HEK293 (cell line): ENCODE results near the gene SNAPIN.
A peak's percentile ranks its signal among the peaks of the same experiment; 100 is the strongest.

Source experiments
- CTCF ChIA-PET: fragments of 350-600 bp; formaldehyde crosslinking; extraction: SDS; loops from one replicate; lab custom pipeline; 2021; ENCODE audit warnings: antibody characterized with exemption; lab: Yijun Ruan, JAX
- POLR2A ChIA-PET: fragments of 300-600 bp; formaldehyde crosslinking; extraction: SDS; loops from one replicate; lab custom pipeline; 2020; ENCODE audit warnings: antibody characterized with exemption, inconsistent platforms; lab: Yijun Ruan, JAX
- H3K27ac ChIP-seq: fragments of 200-500 bp; sonication (Bioruptor generic); 2 replicates; pipeline ENCODE4 v1.5.1; 2014; ENCODE audit warnings: low read depth, low read length, control low read depth, inconsistent platforms; ENCODE audit errors: extremely low read depth
- H3K36me3 ChIP-seq, 2 experiments: fragments of 200-500 bp in 1 of 2; sonication (Bioruptor generic) in 1 of 2; 1 replicate in 1 of 2; 2 replicates in 1 of 2; pipeline ENCODE4 v1.5.1; 2014 to 2017; ENCODE audit warnings: inconsistent platforms in 2 of 2, low read length in 2 of 2; ENCODE audit not compliant: control insufficient read depth in 2 of 2, insufficient read depth in 1 of 2
- H3K4me1 ChIP-seq: fragments of 200-500 bp; sonication (Bioruptor generic); 2 replicates; pipeline ENCODE4 v1.5.1; 2014; ENCODE audit warnings: mild to moderate bottlenecking, low read length, inconsistent platforms; ENCODE audit not compliant: control insufficient read depth, insufficient read depth
- H3K4me3 ChIP-seq: 2 replicates; pipeline ENCODE4 v1.5.1; 2011; ENCODE audit warnings: low read depth, mild to moderate bottlenecking, control low read depth, low read length, moderate library complexity
- H3K9me3 ChIP-seq: fragments of 200-500 bp; sonication (Bioruptor generic); 2 replicates; pipeline ENCODE4 v1.5.1; 2014; ENCODE audit warnings: low read depth, low read length, inconsistent platforms; ENCODE audit not compliant: control insufficient read depth, insufficient read depth
- EGR2 ChIP-seq: fragments of 450-650 bp; formaldehyde crosslinking; IDR thresholded peaks from 2 replicates; pipeline ENCODE4 v1.5.1; 2016; ENCODE audit warnings: low read depth, missing biosample characterization, missing genetic modification characterization
- PRDM1 ChIP-seq: fragments of 450-650 bp; formaldehyde crosslinking; IDR thresholded peaks from 2 replicates; pipeline ENCODE4; 2016; ENCODE audit warnings: missing biosample characterization, missing genetic modification characterization
- PRDM10 ChIP-seq: fragments of 450-650 bp; formaldehyde crosslinking; IDR thresholded peaks from 2 replicates; pipeline ENCODE4 v1.5.1; 2016; ENCODE audit warnings: missing biosample characterization, missing genetic modification characterization
- REST ChIP-seq: fragments of 450-650 bp; formaldehyde crosslinking; IDR thresholded peaks from 2 replicates; pipeline ENCODE4 v1.5.1; 2016; ENCODE audit warnings: missing biosample characterization, missing genetic modification characterization
- TCF7L2 ChIP-seq: IDR thresholded peaks from 2 replicates; pipeline ENCODE4 v1.6.1; 2011; ENCODE audit warnings: low read depth, mild to moderate bottlenecking, inconsistent platforms, low read length, moderate library complexity, borderline replicate concordance
- ZBTB17 ChIP-seq: fragments of 450-650 bp; formaldehyde crosslinking; IDR thresholded peaks from 2 replicates; pipeline ENCODE4 v1.5.1; 2016; ENCODE audit warnings: missing biosample characterization, missing genetic modification characterization
- ZBTB48 ChIP-seq: fragments of 450-650 bp; formaldehyde crosslinking; IDR thresholded peaks from 2 replicates; pipeline ENCODE4 v1.5.1; 2016; ENCODE audit warnings: missing biosample characterization, missing genetic modification characterization
- ZNF16 ChIP-seq: fragments of 450-650 bp; formaldehyde crosslinking; IDR thresholded peaks from 2 replicates; pipeline ENCODE4 v1.5.1; 2016; ENCODE audit warnings: low read depth, missing biosample characterization, missing genetic modification characterization
- ZNF324 ChIP-seq: fragments of 450-650 bp; formaldehyde crosslinking; IDR thresholded peaks from 2 replicates; pipeline ENCODE4 v1.5.1; 2016; ENCODE audit warnings: missing biosample characterization, missing genetic modification characterization
- ZNF416 ChIP-seq: fragments of 450-650 bp; formaldehyde crosslinking; IDR thresholded peaks from 2 replicates; pipeline ENCODE4 v1.5.1; 2016; ENCODE audit warnings: missing biosample characterization, missing genetic modification characterization
- ZNF600 ChIP-seq: fragments of 450-650 bp; formaldehyde crosslinking; IDR thresholded peaks from 2 replicates; pipeline ENCODE4 v1.5.1; 2016; ENCODE audit warnings: missing biosample characterization, missing genetic modification characterization
- ZNF610 ChIP-seq: fragments of 450-650 bp; formaldehyde crosslinking; IDR thresholded peaks from 2 replicates; pipeline ENCODE4 v1.5.1; 2016; ENCODE audit warnings: missing biosample characterization, missing genetic modification characterization, borderline replicate concordance
- ZNF654 ChIP-seq: fragments of 450-650 bp; formaldehyde crosslinking; IDR thresholded peaks from 2 replicates; pipeline ENCODE4 v1.5.1; 2016; ENCODE audit warnings: low read depth, missing biosample characterization, missing genetic modification characterization

Gene SNAPIN

GRCh38 chr1:153651771-153652170 is 6.7 kb upstream of the SNAPIN start:
- Histone ChIP-seq H3K4me1 (no peaks in the 10 kb centered on the region), H3K9me3 (no peaks in the 10 kb centered on the region), H3K27ac (no peak overlapping the region), H3K36me3 (peaks cover 0 to 7% of the 10 kb centered on the region in 2 experiments; a peak in 1 of 3 replicates), H3K4me3 (no peak overlapping the region)
- ChIA-PET POLR2A (interaction anchor here (0.6 to 2.2 kb wide), 5 partner anchors 8 to 114 kb away, joined by 3 to 9 read pairs (median 4); partner anchors contain the start of genes S100A1 and S100A13), CTCF (no interaction called here)
- TF ChIP-seq ZNF416 (tag by site-specific recombination) (no peak), ZNF610 (tag by site-specific recombination) (no peak), ZBTB17 (peak; percentile 83), ZNF324 (tag by site-specific recombination) (no peak), EGR2 (tag by site-specific recombination) (no peak), ZNF600 (tag by site-specific recombination) (0 out of 2 replicates have a peak, but pooled peaks have one; percentile 46)

DNA sequence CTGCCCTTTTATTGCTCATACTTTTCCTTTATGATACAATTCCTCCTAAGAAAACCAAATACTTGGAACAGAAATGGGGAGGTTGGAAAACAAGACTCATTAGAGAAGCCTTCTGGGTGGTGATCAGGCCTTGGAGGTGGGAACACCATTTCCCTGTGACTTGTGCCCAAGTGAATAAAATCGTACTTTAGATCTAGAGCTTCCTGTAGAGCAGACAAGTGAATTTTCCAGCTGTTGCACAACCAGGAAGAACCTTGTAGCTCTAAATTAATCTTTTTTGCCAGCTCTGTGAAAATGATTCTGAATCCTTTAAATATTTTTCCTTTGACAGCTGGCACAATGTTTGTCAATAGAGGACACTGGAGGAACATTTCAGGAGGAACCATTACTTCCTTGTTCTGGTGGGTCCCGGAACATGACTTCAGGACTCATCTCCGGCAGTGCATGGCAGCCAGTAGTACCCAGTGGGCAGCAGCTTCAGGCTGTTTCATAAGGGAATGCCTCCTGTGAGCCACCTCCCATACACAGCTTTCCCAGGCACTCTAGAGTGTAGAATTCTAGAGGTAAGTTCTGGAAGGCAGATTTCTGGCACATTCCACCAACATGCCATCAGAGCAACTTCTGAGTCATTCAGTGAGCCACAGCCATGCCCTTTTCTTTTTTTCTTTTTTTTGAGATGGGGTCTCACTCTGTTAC is 5.5 kb upstream of the SNAPIN start:
- POLR2A ChIA-PET: interaction anchor here (0.6 to 2.2 kb wide), 6 partner anchors 9 to 39 kb away, joined by 3 to 9 read pairs (median 4); partner anchors contain the start of genes CHTOP, S100A1 and S100A13
- Histone ChIP-seq H3K36me3 (no peaks in the 10 kb centered on the region), H3K27ac (no peak overlapping the region), H3K4me3 (no peak overlapping the region), H3K9me3 (no peaks in the 10 kb centered on the region), H3K4me1 (no peaks in the 10 kb centered on the region)
- TF ChIP-seq ZNF654 (no peak), REST (tag by site-specific recombination) (no peak)
- CTCF ChIA-PET: interaction anchor here (1.2 kb wide), 2 partner anchors 25 to 144 kb away, joined by 3 read pairs; partner anchors contain the start of gene S100A13

DNA sequence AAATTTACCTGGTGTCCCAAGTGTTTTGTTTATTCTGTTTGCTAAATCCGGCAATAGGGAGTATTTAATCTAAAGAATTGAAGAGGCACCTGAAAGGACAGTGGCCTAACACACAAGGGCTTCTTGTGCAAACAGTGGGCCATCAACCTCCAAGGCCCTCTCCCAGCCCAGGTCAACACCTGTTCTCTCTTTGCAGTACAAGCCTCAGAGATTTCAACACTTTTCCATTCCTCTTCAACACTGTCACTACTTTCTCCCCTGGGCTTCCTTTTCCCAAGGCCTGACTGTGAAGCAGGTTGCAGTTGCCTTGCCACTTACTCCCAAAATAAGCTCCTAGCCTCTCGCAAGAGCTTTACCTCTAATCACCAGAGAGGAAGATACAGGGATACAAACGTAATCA is 3.2 kb upstream of the SNAPIN start:
- no peak overlapping the region for H3K4me3 ChIP-seq
- H3K36me3 ChIP-seq: peaks cover 1 to 10% of the 10 kb centered on the region in 2 experiments; a peak in 2 of 3 replicates
- no peak for TF ChIP-seq ZNF16 (tag by site-specific recombination)
- peak; percentile 51; the same call in 1 of the 2 replicates for TF ChIP-seq PRDM1 (tag by site-specific recombination)
- no peak overlapping the region for H3K27ac ChIP-seq
- 0 out of 2 replicates have a peak, but pooled peaks cover 2% of the 10 kb centered on the region for H3K4me1 ChIP-seq
- POLR2A ChIA-PET: interaction anchor here (0.7 kb wide), 1 partner anchor 15 kb away, joined by 3 read pairs; the partner anchor contains the start of gene ILF2
- CTCF ChIA-PET: no interaction called here
- H3K9me3 ChIP-seq: no peaks in the 10 kb centered on the region

DNA sequence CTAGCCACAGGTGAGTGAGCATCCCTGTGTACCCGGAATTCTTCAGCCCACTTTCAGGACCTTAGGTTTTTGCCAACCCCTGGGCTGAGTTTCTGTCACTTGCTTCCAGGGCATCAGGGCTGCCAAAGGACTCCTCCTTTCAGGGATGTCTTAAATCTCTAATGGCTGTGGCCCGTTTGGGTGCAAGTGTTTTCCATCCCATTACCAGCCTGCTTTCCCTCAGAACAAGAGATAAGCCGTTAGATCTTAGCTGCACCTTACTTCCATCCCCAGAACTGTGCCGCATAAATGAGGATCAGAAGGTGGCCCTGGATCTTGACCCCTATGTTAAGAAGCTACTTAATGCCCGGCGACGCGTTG is 652 bp downstream of the SNAPIN start:
- H3K36me3 ChIP-seq: peaks cover 28 to 48% of the 10 kb centered on the region in 2 experiments
- H3K4me1 ChIP-seq: 0 out of 2 replicates have a peak, but pooled peaks cover 2% of the 10 kb centered on the region
- ChIA-PET POLR2A (interaction anchor here (0.6 to 2.8 kb wide), 9 partner anchors 10 to 343 kb away, joined by 3 to 24 read pairs (median 5); partner anchors contain the start of genes CHTOP, S100A1, S100A13 and SLC27A3), CTCF (interaction anchor here (0.8 to 2.4 kb wide), 3 partner anchors 10 to 148 kb away, joined by 3 to 9 read pairs (median 5); no protein-coding TSS in a partner anchor)
- peak overlapping the region; percentile 87 for H3K4me3 ChIP-seq
- peak overlapping the region; percentile 78; the same call in 1 of the 2 replicates for H3K27ac ChIP-seq
- no peaks in the 10 kb centered on the region for H3K9me3 ChIP-seq
- peak; percentile 52; the same call in 1 of the 2 replicates for TF ChIP-seq ZBTB48 (tag by site-specific recombination)
- no peak for TF ChIP-seq TCF7L2
- TF ChIP-seq PRDM10 (tag by site-specific recombination): peak; percentile 81
